Vagina (tissue), 2 donors: ENCODE data around the gene SCARF1.

Experiments used
- CTCF ChIP-seq, 3 experiments: fragments of 450-650 bp in 2 of 3; fragments of 200-600 bp in 1 of 3; sonication (generic) in 1 of 3; IDR thresholded peaks; one replicate each; pipeline ENCODE4 v1.5.1; 2017 to 2019; ENCODE audit warnings: antibody characterized with exemption in 3 of 3, mild to moderate bottlenecking in 2 of 3, moderate library complexity in 2 of 3
- POLR2AphosphoS5 ChIP-seq, 2 donors: sonication (generic); formaldehyde crosslinking; IDR thresholded peaks; one replicate each; pipeline ENCODE4 v1.9.0; 2017; ENCODE audit warnings: antibody characterized with exemption in 2 of 2, mild to moderate bottlenecking in 2 of 2, low read depth in 1 of 2; ENCODE audit not compliant: insufficient read depth in 1 of 2

- no peak for TF ChIP-seq POLR2AphosphoS5 (IDR thresholded peaks at IDR 0.05; ENCODE audit: insufficient read depth in 1 of 2, low read depth in 1 of 2)
- TF ChIP-seq CTCF (IDR thresholded peaks at IDR 0.05): no peak
Measured at GRCh38 chr17:1651559-1651844, 6.0 kb upstream of the SCARF1 start.
